Measurements from ENCODE around the gene SLC35G1.

The SLC35G1 gene

GRCh38 chr10:93867525-93867924 lies 26.3 kb upstream of the SLC35G1 start:
- DNase-seq (ENCODE audit: low spot score), result no peak
- in situ Hi-C loops (cut with MboI; ENCODE audit: low sequenced_read_pairs, unreplicated experiment), result no loop called here
- TF ChIP-seq, protein P1, sequence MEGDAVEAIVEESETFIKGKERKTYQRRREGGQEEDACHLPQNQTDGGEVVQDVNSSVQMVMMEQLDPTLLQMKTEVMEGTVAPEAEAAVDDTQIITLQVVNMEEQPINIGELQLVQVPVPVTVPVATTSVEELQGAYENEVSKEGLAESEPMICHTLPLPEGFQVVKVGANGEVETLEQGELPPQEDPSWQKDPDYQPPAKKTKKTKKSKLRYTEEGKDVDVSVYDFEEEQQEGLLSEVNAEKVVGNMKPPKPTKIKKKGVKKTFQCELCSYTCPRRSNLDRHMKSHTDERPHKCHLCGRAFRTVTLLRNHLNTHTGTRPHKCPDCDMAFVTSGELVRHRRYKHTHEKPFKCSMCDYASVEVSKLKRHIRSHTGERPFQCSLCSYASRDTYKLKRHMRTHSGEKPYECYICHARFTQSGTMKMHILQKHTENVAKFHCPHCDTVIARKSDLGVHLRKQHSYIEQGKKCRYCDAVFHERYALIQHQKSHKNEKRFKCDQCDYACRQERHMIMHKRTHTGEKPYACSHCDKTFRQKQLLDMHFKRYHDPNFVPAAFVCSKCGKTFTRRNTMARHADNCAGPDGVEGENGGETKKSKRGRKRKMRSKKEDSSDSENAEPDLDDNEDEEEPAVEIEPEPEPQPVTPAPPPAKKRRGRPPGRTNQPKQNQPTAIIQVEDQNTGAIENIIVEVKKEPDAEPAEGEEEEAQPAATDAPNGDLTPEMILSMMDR (IDR thresholded peaks at IDR 0.05; ENCODE audit: borderline replicate concordance, control extremely low read depth, extremely low read depth, insufficient read depth, missing control alignments), result no peak

GRCh38 chr10:93871671-93872204 lies 22.0 kb upstream of the SLC35G1 start:
- in situ Hi-C loops (cut with MboI; ENCODE audit: low sequenced_read_pairs, unreplicated experiment), result no loop called here
- no peak for DNase-seq (ENCODE audit: low spot score)
- TF ChIP-seq, protein P1 (IDR thresholded peaks at IDR 0.05; ENCODE audit: borderline replicate concordance, control extremely low read depth, extremely low read depth, insufficient read depth, missing control alignments), result no peak

DNA sequence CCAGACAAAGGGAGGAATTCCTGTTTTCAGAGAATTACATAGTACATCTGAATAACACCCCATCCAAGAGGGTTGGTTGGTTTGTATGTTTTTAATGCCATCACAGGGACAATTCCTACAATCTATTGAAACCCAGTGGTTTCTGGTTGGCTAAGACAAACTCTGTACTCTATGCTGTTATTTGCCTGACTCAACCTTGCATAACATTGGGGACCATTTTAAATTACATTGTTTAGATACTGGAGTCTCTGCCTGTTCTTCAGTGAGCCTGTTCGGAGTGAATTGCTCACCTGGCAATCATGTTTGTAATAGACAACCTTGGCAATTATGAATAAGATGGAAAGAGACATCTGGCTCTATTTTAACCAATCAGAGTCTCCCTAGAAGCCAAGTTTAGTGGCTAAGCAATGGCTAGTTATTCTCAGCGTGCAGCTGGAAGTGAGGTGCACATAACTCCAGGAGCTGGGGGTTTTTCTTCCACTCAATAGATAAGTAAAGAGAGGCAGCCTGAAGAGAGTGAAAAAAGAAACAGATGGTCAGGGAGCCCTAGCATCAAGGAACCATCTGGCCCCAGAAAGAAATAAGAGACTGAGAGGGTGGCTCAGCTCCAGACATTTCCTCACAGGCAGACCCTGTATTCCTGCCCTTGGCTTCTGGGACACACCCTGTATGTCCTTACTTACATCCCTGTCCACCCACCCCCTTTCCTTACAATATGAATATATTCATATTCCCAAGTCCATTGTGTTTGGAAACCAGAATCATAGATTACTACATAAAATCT lies 21.2 kb upstream of the SLC35G1 start:
- in situ Hi-C loops (cut with MboI; ENCODE audit: low sequenced_read_pairs, unreplicated experiment), result no loop called here
- no peak for DNase-seq (ENCODE audit: low spot score)
- TF ChIP-seq, protein P1 (IDR thresholded peaks at IDR 0.05; ENCODE audit: borderline replicate concordance, control extremely low read depth, extremely low read depth, insufficient read depth, missing control alignments), result no peak

DNA sequence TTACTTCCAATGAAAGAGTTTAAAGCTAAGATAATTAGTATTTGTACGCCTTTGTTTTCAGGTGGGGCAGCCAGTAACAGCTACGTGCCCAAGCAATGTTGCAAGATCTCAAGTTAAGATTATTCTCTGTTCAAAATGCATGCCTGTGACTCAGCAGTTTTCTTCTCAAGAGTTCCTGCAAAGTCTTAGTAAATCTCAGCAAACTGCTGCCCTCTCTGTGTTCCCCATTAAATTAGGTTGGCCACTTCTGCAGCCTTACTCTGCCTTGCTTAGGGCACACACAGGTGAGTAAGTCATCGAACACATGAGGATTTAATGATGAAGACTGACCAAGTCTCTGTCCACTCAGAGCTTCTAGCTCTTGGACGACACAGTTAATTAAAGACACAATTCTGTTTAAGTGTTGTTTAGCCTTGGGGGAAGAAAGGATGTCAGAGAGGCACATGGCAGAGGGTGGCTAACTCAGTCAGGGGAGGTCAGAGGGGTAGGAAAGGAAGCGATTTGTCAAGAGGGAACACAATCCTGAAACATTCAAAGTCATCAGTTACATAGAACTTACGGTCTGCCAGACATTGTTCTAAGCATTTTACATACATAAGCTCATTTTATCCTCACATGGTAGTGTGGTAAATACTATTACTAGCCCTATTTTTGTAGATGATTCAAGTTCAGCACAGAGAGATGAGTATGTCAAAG lies 20.2 kb upstream of the SLC35G1 start:
- in situ Hi-C loops (cut with MboI; ENCODE audit: low sequenced_read_pairs, unreplicated experiment), result no loop called here
- DNase-seq (ENCODE audit: low spot score), result no peak
- TF ChIP-seq, protein P1 (IDR thresholded peaks at IDR 0.05; ENCODE audit: borderline replicate concordance, control extremely low read depth, extremely low read depth, insufficient read depth, missing control alignments), result no peak

- TF ChIP-seq, protein P1 (IDR thresholded peaks at IDR 0.05; ENCODE audit: borderline replicate concordance, control extremely low read depth, extremely low read depth, insufficient read depth, missing control alignments), result no peak
- DNase-seq (ENCODE audit: low spot score), result no peak
- in situ Hi-C loops (cut with MboI; ENCODE audit: low sequenced_read_pairs, unreplicated experiment), result no loop called here
These were observed 19.3 kb upstream of the SLC35G1 start for GRCh38 chr10:93874309-93875031.

DNA sequence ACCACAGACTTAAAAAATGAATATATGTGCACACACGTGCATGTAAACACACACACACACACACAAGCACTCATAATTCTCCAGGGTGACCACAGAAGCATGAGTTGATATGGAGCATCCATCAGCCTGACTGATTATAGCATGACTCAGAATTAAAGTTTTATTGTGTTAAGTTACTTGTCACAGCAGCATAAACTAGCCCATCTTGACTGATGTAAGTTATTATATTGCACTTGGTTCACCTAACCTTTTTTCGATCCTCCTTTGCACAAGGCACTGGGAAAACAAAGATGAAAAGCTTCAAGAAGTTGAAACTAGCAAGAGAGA lies 18.8 kb upstream of the SLC35G1 start:
- in situ Hi-C loops (cut with MboI; ENCODE audit: low sequenced_read_pairs, unreplicated experiment), result no loop called here
- TF ChIP-seq, protein P1 (IDR thresholded peaks at IDR 0.05; ENCODE audit: borderline replicate concordance, control extremely low read depth, extremely low read depth, insufficient read depth, missing control alignments), result no peak
- DNase-seq (ENCODE audit: low spot score), result no peak

Data from GM13976 (cell line).